Activated CD8-positive, alpha-beta memory T cell treated with anti-CD3 and anti-CD28 coated beads, Interleukin-2, amount 10 ng/mL, durations not matched to agents 7 days and 5 days (primary cell): ENCODE measurements around the gene C11orf42. TPM values are rescaled to one million over a fixed set of nuclear protein-coding genes. Genes with fewer than 3 reads are reported as not detected.

Experiments
- ATAC-seq: fragments of 150-1000 bp; cut with Tn5 transposase; one replicate; pipeline ENCODE4 v1.10.0; 2021; ENCODE audit warnings: moderate library complexity
- CTCF ChIA-PET: fragments of 350-600 bp; sonication (Branson Sonifier 250); formaldehyde crosslinking; loops from one replicate; lab custom pipeline; 2021; ENCODE audit warnings: antibody characterized with exemption; lab: Charles Lee
- DNase-seq: peaks from one replicate; pipeline ENCODE4 v3.0.0-alpha.2; 2020
- H3K27ac Mint-ChIP-seq: one replicate; pipeline ENCODE4 v1.8.0; 2021; ENCODE audit warnings: mild to moderate bottlenecking, mixed read lengths
- H3K27me3 Mint-ChIP-seq: one replicate; pipeline ENCODE4 v1.8.0; 2021; ENCODE audit warnings: mixed read lengths
- H3K36me3 Mint-ChIP-seq: one replicate; pipeline ENCODE4 v1.8.0; 2021; ENCODE audit warnings: mild to moderate bottlenecking, mixed read lengths
- H3K4me1 Mint-ChIP-seq: one replicate; pipeline ENCODE4 v1.8.0; 2021; ENCODE audit warnings: mixed read lengths
- H3K4me3 Mint-ChIP-seq: one replicate; pipeline ENCODE4 v1.8.0; 2021; ENCODE audit warnings: mild to moderate bottlenecking, moderate library complexity, mixed read lengths
- H3K9me3 Mint-ChIP-seq: one replicate; pipeline ENCODE4 v1.8.0; 2022; ENCODE audit warnings: low read depth, mixed read lengths
- total RNA-seq, 2 experiments: library from RNA; stranded (reverse); gene quantifications; one replicate each; pipeline ENCODE4 v1.2.3, GENCODE V29; 2021

The C11orf42 gene
- total RNA-seq, 2 experiments from 2014 or later, result not detected

GRCh38 chr11:6249770-6250555, 44.6 kb downstream of the C11orf42 start:
- no peak overlapping the region for H3K4me3 Mint-ChIP-seq
- peaks cover 17% of the 10 kb centered on the region for H3K27me3 Mint-ChIP-seq
- ATAC-seq (no peak), DNase-seq (no peak)
- H3K27ac Mint-ChIP-seq, result no peak overlapping the region
- H3K4me1 Mint-ChIP-seq, result no peaks in the 10 kb centered on the region
- CTCF ChIA-PET, result interaction anchor here (1.7 to 4.0 kb wide), 7 partner anchors 13 to 129 kb away, joined by 3 to 57 read pairs (median 11); partner anchors contain the start of gene CAVIN3
- H3K36me3 Mint-ChIP-seq, result no peaks in the 10 kb centered on the region
- no peaks in the 10 kb centered on the region for H3K9me3 Mint-ChIP-seq

DNA sequence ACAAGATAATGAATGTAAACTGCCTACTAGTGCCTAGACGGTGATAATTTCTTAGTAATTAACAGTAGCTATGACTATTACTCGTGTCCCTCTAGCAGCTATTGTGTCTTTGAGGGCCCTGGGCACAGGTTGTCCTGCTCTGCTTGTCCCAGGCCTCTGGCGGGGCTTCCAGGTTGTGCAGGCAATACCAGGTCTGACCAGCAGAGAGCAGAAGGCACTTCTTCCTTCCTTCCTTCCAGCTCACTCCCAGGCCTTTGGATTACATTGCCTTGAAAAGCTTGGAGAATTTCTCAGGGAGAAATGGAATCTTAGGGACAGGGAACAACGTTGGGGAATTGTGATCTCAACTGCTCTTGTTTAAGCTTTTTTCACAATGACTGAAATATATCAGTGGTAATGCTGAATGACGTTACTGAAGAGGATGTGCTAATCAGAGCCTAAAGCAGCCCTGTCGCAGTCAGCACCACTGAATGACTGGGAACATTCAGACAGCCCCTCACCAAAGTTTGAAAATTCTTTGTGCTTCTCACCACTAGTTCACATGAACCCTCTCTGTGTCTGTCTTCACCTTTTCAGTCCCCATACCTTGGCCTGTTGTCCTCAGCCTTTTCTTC, 45.9 kb downstream of the C11orf42 start:
- Mint-ChIP-seq H3K4me1 (no peaks in the 10 kb centered on the region), H3K4me3 (no peak overlapping the region)

DNA sequence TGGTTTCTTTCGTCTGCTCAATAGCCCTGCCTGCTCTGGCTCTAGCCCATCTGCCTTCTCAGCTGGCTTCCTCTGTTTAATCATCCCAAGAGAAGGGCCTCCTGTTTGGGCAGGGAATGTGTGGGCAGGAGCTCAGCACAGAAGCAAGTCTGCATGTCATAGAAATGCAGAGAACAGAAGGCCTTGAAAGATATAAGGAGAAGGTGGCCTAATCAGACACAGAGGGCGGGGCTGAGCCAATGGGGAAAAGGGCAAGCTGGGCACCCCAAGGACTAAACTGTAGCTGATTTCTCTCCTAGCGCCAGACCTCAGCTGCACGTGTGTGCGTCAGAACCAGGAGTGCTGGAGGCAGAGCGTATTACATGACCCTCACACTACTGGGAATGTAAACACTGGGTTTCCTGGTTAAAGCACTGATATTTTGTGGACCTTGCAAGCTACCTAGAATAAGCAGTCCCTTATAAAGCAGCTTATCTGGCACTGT, 46.7 kb downstream of the C11orf42 start:
- Mint-ChIP-seq H3K9me3 (no peaks in the 10 kb centered on the region), H3K4me1 (no peaks in the 10 kb centered on the region), H3K27ac (no peak overlapping the region), H3K36me3 (no peaks in the 10 kb centered on the region), H3K27me3 (peaks cover 10% of the 10 kb centered on the region), H3K4me3 (no peak overlapping the region)
- DNase-seq (no peak), ATAC-seq (no peak)
- CTCF ChIA-PET, result interaction anchor here (1.0 to 4.0 kb wide), 13 partner anchors 9 to 201 kb away, joined by 3 to 57 read pairs (median 5); partner anchors contain the start of genes CAVIN3 and CNGA4

More for the DNA sequence above, 45.9 kb downstream of the C11orf42 start:
- H3K9me3 Mint-ChIP-seq, result no peaks in the 10 kb centered on the region
- CTCF ChIA-PET, result interaction anchor here (0.6 to 4.0 kb wide), 23 partner anchors 9 to 210 kb away, joined by 3 to 57 read pairs (median 4); partner anchors contain the start of genes CAVIN3 and CNGA4
- H3K27me3 Mint-ChIP-seq, result peaks cover 11% of the 10 kb centered on the region
- peak; percentile 68 for DNase-seq
- H3K36me3 Mint-ChIP-seq, result no peaks in the 10 kb centered on the region
- ATAC-seq, result peak; percentile 61
- H3K27ac Mint-ChIP-seq, result no peak overlapping the region

DNA sequence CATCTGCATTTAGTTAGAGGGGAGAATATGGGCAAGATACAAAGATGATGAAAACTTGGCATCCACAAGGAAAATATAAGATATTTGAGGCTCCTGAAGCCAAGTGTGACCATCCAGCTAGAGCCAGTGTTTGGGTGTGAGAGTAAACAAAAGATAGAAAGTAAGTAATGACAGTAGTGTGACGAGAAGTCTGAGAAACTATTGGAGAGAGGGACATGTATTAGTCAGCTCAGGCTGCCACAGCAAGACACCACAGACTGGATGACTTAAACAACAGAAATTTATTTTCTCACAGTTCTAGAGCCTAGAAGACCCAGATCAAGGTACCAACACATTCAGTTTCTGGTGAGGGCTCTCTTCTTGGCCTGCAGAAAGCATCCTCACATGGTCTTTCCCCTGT, 47.8 kb downstream of the C11orf42 start:
- H3K4me3 Mint-ChIP-seq, result no peak overlapping the region
- ATAC-seq (peak; percentile 57), DNase-seq (no peak)
- CTCF ChIA-PET, result interaction anchor here (0.9 to 4.0 kb wide), 3 partner anchors 11 to 99 kb away, joined by 3 to 57 read pairs (median 27); partner anchors contain the start of gene CAVIN3
- H3K27me3 Mint-ChIP-seq, result peaks cover 3% of the 10 kb centered on the region
- H3K27ac Mint-ChIP-seq, result no peak overlapping the region
- no peaks in the 10 kb centered on the region for H3K4me1 Mint-ChIP-seq
- H3K36me3 Mint-ChIP-seq, result no peaks in the 10 kb centered on the region
- no peaks in the 10 kb centered on the region for H3K9me3 Mint-ChIP-seq

- CTCF ChIA-PET, result interaction anchor here (2.5 kb wide), 1 partner anchor 105 kb away, joined by 10 read pairs; no protein-coding TSS in a partner anchor
- Mint-ChIP-seq H3K27me3 (no peaks in the 10 kb centered on the region), H3K36me3 (no peaks in the 10 kb centered on the region), H3K4me1 (peaks cover 5% of the 10 kb centered on the region), H3K9me3 (no peaks in the 10 kb centered on the region), H3K27ac (no peak overlapping the region), H3K4me3 (no peak overlapping the region)
- no peak for ATAC-seq
- DNase-seq, result no peak
Observed at GRCh38 chr11:6258141-6258540, 52.8 kb downstream of the C11orf42 start.

GRCh38 chr11:6258571-6259081, 53.3 kb downstream of the C11orf42 start:
- Mint-ChIP-seq H3K4me1 (peaks cover 5% of the 10 kb centered on the region), H3K9me3 (no peaks in the 10 kb centered on the region), H3K36me3 (no peaks in the 10 kb centered on the region), H3K4me3 (no peak overlapping the region), H3K27ac (no peak overlapping the region), H3K27me3 (peaks cover under 1% of the 10 kb centered on the region)
- no peak for DNase-seq
- ATAC-seq, result no peak
- CTCF ChIA-PET, result interaction anchor here (2.5 kb wide), 1 partner anchor 105 kb away, joined by 10 read pairs; no protein-coding TSS in a partner anchor

- DNase-seq, result no peak
- Mint-ChIP-seq H3K36me3 (no peaks in the 10 kb centered on the region), H3K27me3 (peaks cover 16% of the 10 kb centered on the region), H3K4me3 (no peak overlapping the region), H3K9me3 (no peaks in the 10 kb centered on the region), H3K4me1 (peaks cover 5% of the 10 kb centered on the region), H3K27ac (no peak overlapping the region)
- CTCF ChIA-PET, result interaction anchor here (1.0 to 1.5 kb wide), 2 partner anchors 11 to 103 kb away, joined by 3 to 7 read pairs; no protein-coding TSS in a partner anchor
- no peak for ATAC-seq
Observed at GRCh38 chr11:6260207-6260726, 54.9 kb downstream of the C11orf42 start.

Other genes starting within 250 kb of the C11orf42 start
- not detected for gene OR56A5, start 237.1 kb upstream of the C11orf42 start, total RNA-seq
- not detected for gene OR52L1, start 218.6 kb upstream of the C11orf42 start, total RNA-seq
- not detected for gene OR56A4, start 198.6 kb upstream of the C11orf42 start, total RNA-seq
- gene OR56A1, start 174.8 kb upstream of the C11orf42 start, total RNA-seq, result not detected
- gene OR56B4, start 97.9 kb upstream of the C11orf42 start, total RNA-seq, result not detected
- gene OR52B2, start 35.2 kb upstream of the C11orf42 start, total RNA-seq, result not detected
- not detected for gene OR52W1, start 6.3 kb upstream of the C11orf42 start, total RNA-seq
- 10 to 100 TPM; 17.3 to 19.9 TPM for gene FHIP1B, start 29.1 kb downstream of the C11orf42 start, total RNA-seq
- under 1 TPM in 1 of 2 experiments, not detected in 1; 0.26 TPM for gene CNGA4, start 33.5 kb downstream of the C11orf42 start, total RNA-seq
- not detected for gene CCKBR, start 54.3 kb downstream of the C11orf42 start, total RNA-seq
- 10 to 100 TPM in 1 of 2 experiments, 1 to 10 TPM in 1; 4.9 to 18.7 TPM for gene CAVIN3, start 114.9 kb downstream of the C11orf42 start, total RNA-seq
- gene SMPD1, start 184.9 kb downstream of the C11orf42 start, total RNA-seq, result 10 to 100 TPM; 38.9 to 41.9 TPM
- 10 to 100 TPM; 38.7 to 43.4 TPM for gene APBB1, start 213.5 kb downstream of the C11orf42 start, total RNA-seq
- gene HPX, start 235.4 kb downstream of the C11orf42 start, total RNA-seq, result under 1 TPM in 1 of 2 experiments, not detected in 1; 0.76 TPM